HL-60 (cell line): Measurements from ENCODE around the gene PAX5.

Experiments used
- CTCF ChIP-seq: IDR thresholded peaks from one replicate; pipeline ENCODE4 v1.5.1; 2011; ENCODE audit warnings: low read length, control low read depth, inconsistent platforms; ENCODE audit not compliant: insufficient read depth
- POLR2AphosphoS5 ChIP-seq: IDR thresholded peaks from 2 replicates; pipeline ENCODE4 v1.6.1; 2012; ENCODE audit warnings: low read depth
- REST ChIP-seq: IDR thresholded peaks from 2 replicates; pipeline ENCODE4 v1.6.1; 2012; ENCODE audit warnings: low read depth; ENCODE audit not compliant: insufficient replicate concordance
- SPI1 ChIP-seq: IDR thresholded peaks from 2 replicates; pipeline ENCODE4 v1.6.1; 2012; ENCODE audit warnings: low read depth, mild to moderate bottlenecking, borderline replicate concordance

GRCh38 chr9:36867241-36867640 lies 166.8 kb downstream of the PAX5 start:
- TF ChIP-seq CTCF (no peak), SPI1 (no peak), REST (no peak), POLR2AphosphoS5 (no peak)
